ENCODE results near the gene FAM117A.

- no peak for TF ChIP-seq USF1 (IDR thresholded peaks at IDR 0.05)
- TF ChIP-seq EGR1 (IDR thresholded peaks at IDR 0.05): no peak
- no peak for TF ChIP-seq RAD21 (IDR thresholded peaks at IDR 0.05; ENCODE audit: low read depth)
Observed at GRCh38 chr17:49741692-49742076, 22.2 kb downstream of the FAM117A start.
